Measurements from ENCODE around the gene RBFOX2. TPM values are rescaled to one million over a fixed set of nuclear protein-coding genes. Genes with fewer than 3 reads are reported as not detected.

The RBFOX2 gene
- total RNA-seq, 3 donors from 2014 or later, result 63.4 to 97.3 (median 85.5) TPM

- H3K4me3 ChIP-seq, result no peak overlapping the region
- TF ChIP-seq POLR2AphosphoS5 (IDR thresholded peaks at IDR 0.05) (no peak), POLR2A (IDR thresholded peaks at IDR 0.05) (no peak)
- TF ChIP-seq, protein P1, sequence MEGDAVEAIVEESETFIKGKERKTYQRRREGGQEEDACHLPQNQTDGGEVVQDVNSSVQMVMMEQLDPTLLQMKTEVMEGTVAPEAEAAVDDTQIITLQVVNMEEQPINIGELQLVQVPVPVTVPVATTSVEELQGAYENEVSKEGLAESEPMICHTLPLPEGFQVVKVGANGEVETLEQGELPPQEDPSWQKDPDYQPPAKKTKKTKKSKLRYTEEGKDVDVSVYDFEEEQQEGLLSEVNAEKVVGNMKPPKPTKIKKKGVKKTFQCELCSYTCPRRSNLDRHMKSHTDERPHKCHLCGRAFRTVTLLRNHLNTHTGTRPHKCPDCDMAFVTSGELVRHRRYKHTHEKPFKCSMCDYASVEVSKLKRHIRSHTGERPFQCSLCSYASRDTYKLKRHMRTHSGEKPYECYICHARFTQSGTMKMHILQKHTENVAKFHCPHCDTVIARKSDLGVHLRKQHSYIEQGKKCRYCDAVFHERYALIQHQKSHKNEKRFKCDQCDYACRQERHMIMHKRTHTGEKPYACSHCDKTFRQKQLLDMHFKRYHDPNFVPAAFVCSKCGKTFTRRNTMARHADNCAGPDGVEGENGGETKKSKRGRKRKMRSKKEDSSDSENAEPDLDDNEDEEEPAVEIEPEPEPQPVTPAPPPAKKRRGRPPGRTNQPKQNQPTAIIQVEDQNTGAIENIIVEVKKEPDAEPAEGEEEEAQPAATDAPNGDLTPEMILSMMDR (IDR thresholded peaks at IDR 0.05), result no peak
- no peak overlapping the region for H3K27ac ChIP-seq
- H3K4me1 ChIP-seq, result no peaks in the 10 kb centered on the region
- no peaks in the 10 kb centered on the region for H3K36me3 ChIP-seq
- no peaks in the 10 kb centered on the region for H3K9me3 ChIP-seq
- no peak for DNase-seq (ENCODE audit: low spot score in 2 of 2)
- H3K27me3 ChIP-seq, result no peaks in the 10 kb centered on the region
- intact Hi-C loops (cut with DNase I; ENCODE audit: low total_unique reads), result no loop called here
Observed at GRCh38 chr22:35873426-35873825, 155.2 kb downstream of the RBFOX2 start.

DNA sequence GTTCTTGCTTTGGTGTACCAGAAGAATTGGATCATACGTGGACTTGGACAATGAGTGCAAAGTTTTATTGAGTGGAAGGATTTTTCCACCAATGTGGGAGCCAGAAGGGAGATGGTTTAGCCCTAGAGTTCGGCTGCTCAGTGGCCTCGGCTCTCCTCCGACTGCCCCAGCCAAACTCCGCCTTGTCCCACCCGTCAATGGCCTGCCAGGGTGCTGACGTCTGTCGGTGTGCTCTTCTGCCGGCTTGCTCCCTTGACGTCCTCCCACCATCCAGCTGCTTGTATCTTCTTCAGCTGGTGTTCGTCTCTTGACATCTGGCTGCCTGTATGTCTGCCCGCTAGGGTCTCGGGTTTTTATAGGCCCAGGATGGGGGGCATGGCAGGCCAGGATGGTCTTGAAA lies 156.2 kb downstream of the RBFOX2 start:
- TF ChIP-seq, protein P1 (IDR thresholded peaks at IDR 0.05), result no peak
- TF ChIP-seq POLR2A (IDR thresholded peaks at IDR 0.05), result no peak
- no peak for TF ChIP-seq POLR2AphosphoS5 (IDR thresholded peaks at IDR 0.05)
- H3K9me3 ChIP-seq, result no peaks in the 10 kb centered on the region
- no peaks in the 10 kb centered on the region for H3K4me1 ChIP-seq
- intact Hi-C loops (cut with DNase I; ENCODE audit: low total_unique reads), result no loop called here
- H3K4me3 ChIP-seq, result no peak overlapping the region
- no peaks in the 10 kb centered on the region for H3K36me3 ChIP-seq
- no peak overlapping the region for H3K27ac ChIP-seq
- no peaks in the 10 kb centered on the region for H3K27me3 ChIP-seq
- no peak for DNase-seq (ENCODE audit: low spot score in 2 of 2)

DNA sequence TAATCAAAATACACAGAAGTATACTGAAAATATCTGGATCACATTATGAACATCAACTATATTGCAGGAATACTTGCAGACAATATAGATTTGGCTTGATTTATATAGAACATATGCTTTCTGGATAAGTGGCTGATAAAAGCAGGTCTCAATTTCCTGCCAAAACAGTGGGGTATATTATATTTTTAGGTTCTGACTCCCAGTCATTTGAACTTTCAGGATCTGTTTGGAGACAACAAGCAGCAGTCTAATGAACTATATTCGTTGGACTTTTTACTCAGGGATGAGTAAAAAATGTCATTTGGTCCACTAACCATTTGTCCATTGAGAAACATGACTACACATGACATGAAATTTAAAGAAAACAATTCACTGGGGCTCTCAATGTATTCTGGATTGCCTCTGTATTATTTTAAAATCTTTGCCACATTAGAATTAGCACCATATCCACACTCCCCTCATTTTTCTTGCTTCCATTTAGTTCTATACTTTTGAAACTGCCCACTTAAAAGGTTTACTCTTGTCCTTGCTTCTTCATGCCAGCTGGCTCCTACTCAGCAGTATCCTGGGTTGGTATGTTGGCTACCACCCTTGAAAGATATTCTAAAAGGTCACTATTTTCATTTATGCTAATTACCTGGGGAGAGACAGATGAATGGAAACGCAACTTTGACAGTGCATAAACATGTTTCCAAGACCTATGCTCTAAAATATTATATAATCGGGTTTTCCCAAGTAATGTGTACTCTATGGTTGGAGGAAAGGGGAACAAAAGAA lies 157.9 kb downstream of the RBFOX2 start:
- no peaks in the 10 kb centered on the region for H3K27me3 ChIP-seq
- H3K4me1 ChIP-seq, result no peaks in the 10 kb centered on the region
- H3K4me3 ChIP-seq, result no peak overlapping the region
- intact Hi-C loops (cut with DNase I; ENCODE audit: low total_unique reads), result no loop called here
- H3K27ac ChIP-seq, result no peak overlapping the region
- no peaks in the 10 kb centered on the region for H3K9me3 ChIP-seq
- H3K36me3 ChIP-seq, result no peaks in the 10 kb centered on the region
- no peak for DNase-seq (ENCODE audit: low spot score in 2 of 2)
- TF ChIP-seq POLR2AphosphoS5 (IDR thresholded peaks at IDR 0.05) (no peak), POLR2A (IDR thresholded peaks at IDR 0.05) (no peak)
- TF ChIP-seq, protein P1 (IDR thresholded peaks at IDR 0.05), result no peak

DNA sequence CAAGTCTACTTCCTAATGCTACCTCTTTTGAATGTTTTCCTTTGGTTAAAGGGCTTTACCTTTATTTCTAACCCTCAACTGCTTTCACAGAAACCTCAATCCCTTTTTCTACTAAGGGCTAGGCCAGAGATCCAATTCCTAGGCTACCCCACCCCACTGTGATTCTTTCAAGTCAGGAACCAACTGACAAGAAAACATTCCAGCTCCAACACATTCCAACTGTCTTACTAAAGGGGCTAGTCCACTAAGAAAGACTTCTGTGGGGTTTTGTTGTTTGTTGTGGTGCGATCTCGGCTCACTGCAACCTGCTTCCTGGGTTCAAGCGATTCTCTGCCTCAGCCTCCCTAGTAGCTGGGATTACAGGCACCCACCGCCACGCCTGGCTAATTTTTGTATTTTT lies 159.7 kb downstream of the RBFOX2 start:
- no peaks in the 10 kb centered on the region for H3K36me3 ChIP-seq
- no peak overlapping the region for H3K4me3 ChIP-seq
- no peak for TF ChIP-seq POLR2AphosphoS5 (IDR thresholded peaks at IDR 0.05)
- TF ChIP-seq, protein P1 (IDR thresholded peaks at IDR 0.05), result no peak
- no peak for TF ChIP-seq POLR2A (IDR thresholded peaks at IDR 0.05)
- H3K4me1 ChIP-seq, result no peaks in the 10 kb centered on the region
- intact Hi-C loops (cut with DNase I; ENCODE audit: low total_unique reads), result no loop called here
- no peak for DNase-seq (ENCODE audit: low spot score in 2 of 2)
- H3K27me3 ChIP-seq, result no peaks in the 10 kb centered on the region
- H3K27ac ChIP-seq, result peak overlapping the region in 1 of 2 donors; percentile 40
- no peaks in the 10 kb centered on the region for H3K9me3 ChIP-seq

DNA sequence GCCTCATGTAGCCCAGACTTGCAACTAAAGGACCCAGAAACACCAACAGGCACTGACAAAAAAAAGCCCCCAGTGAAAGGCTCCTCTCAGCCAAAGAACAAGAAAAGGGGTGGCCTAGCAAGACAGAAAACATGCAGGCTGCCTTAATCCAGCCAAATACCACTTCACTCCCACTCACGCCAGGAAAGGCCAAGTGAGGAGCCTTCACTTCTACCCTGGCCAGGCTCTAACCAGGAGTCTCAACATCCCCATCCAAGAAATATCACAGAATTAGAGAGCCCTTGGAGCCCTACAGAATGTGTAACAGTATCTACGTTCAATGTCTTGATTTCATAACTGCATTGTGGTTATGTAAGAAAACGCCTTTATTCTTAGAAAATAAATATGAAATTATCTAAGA lies 162.0 kb downstream of the RBFOX2 start:
- intact Hi-C loops (cut with DNase I; ENCODE audit: low total_unique reads), result no loop called here
- Histone ChIP-seq H3K27ac (no peak overlapping the region), H3K27me3 (no peaks in the 10 kb centered on the region), H3K36me3 (no peaks in the 10 kb centered on the region), H3K4me1 (no peaks in the 10 kb centered on the region), H3K4me3 (no peak overlapping the region), H3K9me3 (no peaks in the 10 kb centered on the region)
- DNase-seq (ENCODE audit: low spot score in 2 of 2), result no peak
- TF ChIP-seq, protein P1 (IDR thresholded peaks at IDR 0.05), result no peak
- no peak for TF ChIP-seq POLR2A (IDR thresholded peaks at IDR 0.05)
- TF ChIP-seq POLR2AphosphoS5 (IDR thresholded peaks at IDR 0.05), result no peak

Data from breast epithelium (tissue), 4 donors.